ENCODE data around the gene DSG2. TPM values are rescaled to one million over a fixed set of nuclear protein-coding genes. Genes with fewer than 3 reads are reported as not detected.

DSG2 gene
- total RNA-seq, 4 donors from 2014 or later, result 1.2 to 6.2 (median 2.9) TPM

DNA sequence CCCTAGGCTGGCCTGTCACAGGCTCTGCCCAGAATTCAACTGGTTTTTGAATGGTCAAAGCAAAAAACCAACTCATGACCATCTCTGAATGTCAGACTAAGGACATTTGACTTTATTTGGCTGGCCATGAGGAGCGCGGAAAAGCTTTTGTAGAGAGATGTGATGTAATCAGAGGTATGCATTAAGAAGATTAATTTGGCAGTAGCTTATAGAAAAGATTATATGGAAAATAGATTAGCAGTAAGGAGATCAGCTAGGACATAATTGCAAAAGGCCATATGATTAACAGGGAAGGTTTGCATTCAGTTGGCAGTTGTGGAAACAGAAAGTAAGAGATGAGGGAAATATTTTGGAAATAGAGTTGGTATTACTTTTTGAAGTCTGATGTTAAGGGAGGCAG is 81.4 kb downstream of the DSG2 start:
- Histone ChIP-seq H3K27me3 (no peaks in the 10 kb centered on the region), H3K27ac (replicated peaks in 1 of 4) (no peak overlapping the region), H3K4me3 (no peak overlapping the region), H3K4me1 (peaks cover 0 to 5% (median 0%) of the 10 kb centered on the region in 4 donors), H3K9me3 (no peaks in the 10 kb centered on the region), H3K36me3 (no peaks in the 10 kb centered on the region)
- 91% methylated on average over 2 of the region's 2 CpGs for WGBS
- no peak for DNase-seq (ENCODE audit: extremely low spot score)
- TF ChIP-seq, protein P1, sequence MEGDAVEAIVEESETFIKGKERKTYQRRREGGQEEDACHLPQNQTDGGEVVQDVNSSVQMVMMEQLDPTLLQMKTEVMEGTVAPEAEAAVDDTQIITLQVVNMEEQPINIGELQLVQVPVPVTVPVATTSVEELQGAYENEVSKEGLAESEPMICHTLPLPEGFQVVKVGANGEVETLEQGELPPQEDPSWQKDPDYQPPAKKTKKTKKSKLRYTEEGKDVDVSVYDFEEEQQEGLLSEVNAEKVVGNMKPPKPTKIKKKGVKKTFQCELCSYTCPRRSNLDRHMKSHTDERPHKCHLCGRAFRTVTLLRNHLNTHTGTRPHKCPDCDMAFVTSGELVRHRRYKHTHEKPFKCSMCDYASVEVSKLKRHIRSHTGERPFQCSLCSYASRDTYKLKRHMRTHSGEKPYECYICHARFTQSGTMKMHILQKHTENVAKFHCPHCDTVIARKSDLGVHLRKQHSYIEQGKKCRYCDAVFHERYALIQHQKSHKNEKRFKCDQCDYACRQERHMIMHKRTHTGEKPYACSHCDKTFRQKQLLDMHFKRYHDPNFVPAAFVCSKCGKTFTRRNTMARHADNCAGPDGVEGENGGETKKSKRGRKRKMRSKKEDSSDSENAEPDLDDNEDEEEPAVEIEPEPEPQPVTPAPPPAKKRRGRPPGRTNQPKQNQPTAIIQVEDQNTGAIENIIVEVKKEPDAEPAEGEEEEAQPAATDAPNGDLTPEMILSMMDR (IDR thresholded peaks at IDR 0.05), result no peak
- TF ChIP-seq POLR2AphosphoS5 (IDR thresholded peaks at IDR 0.05) (no peak), POLR2A (IDR thresholded peaks at IDR 0.05; ENCODE audit: low read depth) (no peak), EP300 (IDR thresholded peaks at IDR 0.05) (no peak)
- intact Hi-C loops (cut with DNase I), result no loop called here

DNA sequence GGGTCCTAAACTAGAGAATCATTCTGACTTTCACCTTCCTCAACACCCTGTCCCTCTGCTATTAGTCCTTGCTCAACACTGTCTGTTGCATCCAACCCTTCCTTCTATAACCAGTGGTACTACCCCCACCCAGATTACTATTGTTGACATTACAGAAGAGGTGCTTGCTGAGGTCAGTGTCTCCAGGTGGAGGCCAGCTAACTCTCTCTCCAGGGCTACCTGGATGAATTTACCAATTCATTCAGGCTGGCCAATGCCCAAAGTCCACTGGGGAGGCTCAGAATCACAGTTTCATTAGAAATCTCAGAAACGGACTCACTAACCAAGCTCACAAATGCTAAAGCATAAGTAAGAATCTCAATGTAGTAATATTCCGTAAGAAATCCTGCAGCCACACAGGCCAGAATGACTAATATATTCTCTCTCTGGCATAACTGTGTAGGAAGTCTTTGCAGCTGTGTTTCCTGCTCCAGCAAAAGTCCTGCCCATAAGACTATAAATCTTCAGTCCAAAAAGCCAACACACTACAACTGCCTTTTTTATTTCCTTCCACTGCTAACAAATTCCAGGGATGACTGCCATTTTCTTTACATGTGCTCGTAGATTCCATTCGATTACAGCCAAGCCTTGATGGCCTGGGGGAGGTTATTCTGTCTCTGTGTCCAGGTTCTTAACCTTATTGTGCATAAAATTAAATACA is 83.7 kb downstream of the DSG2 start:
- Histone ChIP-seq H3K4me1 (peaks cover 0 to 5% (median 0%) of the 10 kb centered on the region in 4 donors), H3K36me3 (no peaks in the 10 kb centered on the region), H3K27me3 (no peaks in the 10 kb centered on the region), H3K4me3 (no peak overlapping the region), H3K9me3 (no peaks in the 10 kb centered on the region), H3K27ac (replicated peaks in 1 of 4) (no peak overlapping the region)
- WGBS, result 37% methylated on average over 4 of the region's 4 CpGs
- intact Hi-C loops (cut with DNase I), result no loop called here
- TF ChIP-seq POLR2AphosphoS5 (IDR thresholded peaks at IDR 0.05), result no peak
- TF ChIP-seq, protein P1 (IDR thresholded peaks at IDR 0.05), result no peak
- TF ChIP-seq POLR2A (IDR thresholded peaks at IDR 0.05; ENCODE audit: low read depth), result no peak
- TF ChIP-seq EP300 (IDR thresholded peaks at IDR 0.05), result no peak
- DNase-seq (ENCODE audit: extremely low spot score), result no peak

DNA sequence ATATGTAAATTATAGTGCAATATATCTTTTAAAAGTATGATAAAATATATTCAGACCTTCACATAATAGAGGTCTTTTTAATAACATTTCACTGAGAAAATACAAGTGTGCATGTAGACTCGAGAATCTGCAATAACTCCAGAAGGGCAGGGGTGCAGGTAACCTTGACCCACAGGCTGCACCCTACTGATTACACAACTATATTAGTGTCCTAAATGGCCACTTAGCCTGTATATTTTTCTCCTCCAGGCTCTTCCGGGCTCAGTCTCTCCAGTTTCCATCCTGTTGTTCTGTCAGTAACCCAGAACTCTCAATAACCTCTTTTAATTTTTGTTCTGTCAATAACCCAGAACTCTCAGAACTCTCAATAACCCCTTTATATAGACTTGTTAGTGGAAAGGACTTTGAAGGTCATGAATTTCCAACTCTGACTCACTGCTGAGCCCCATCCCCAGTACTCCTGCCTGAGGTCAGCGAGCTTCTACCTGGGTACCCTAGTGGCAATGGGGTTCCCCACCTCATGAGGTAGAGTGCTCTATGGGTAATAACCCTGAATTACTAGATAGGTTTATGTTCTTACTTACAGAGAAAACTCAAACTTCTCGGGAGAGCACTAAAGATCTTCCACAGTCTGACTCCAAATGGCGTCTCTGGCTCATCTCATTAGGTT is 85.3 kb downstream of the DSG2 start:
- TF ChIP-seq POLR2A (IDR thresholded peaks at IDR 0.05; ENCODE audit: low read depth) (no peak), POLR2AphosphoS5 (IDR thresholded peaks at IDR 0.05) (no peak), EP300 (IDR thresholded peaks at IDR 0.05) (no peak)
- TF ChIP-seq, protein P1 (IDR thresholded peaks at IDR 0.05), result no peak
- intact Hi-C loops (cut with DNase I), result no loop called here
- no peak for DNase-seq (ENCODE audit: extremely low spot score)
- Histone ChIP-seq H3K27me3 (no peaks in the 10 kb centered on the region), H3K27ac (replicated peaks in 1 of 4) (no peak overlapping the region), H3K4me1 (peaks cover 0 to 5% (median 0%) of the 10 kb centered on the region in 4 donors), H3K4me3 (no peak overlapping the region), H3K9me3 (no peaks in the 10 kb centered on the region), H3K36me3 (no peaks in the 10 kb centered on the region)
- 88% methylated on average over 5 of the region's 5 CpGs for whole genome bisulfite sequencing

DNA sequence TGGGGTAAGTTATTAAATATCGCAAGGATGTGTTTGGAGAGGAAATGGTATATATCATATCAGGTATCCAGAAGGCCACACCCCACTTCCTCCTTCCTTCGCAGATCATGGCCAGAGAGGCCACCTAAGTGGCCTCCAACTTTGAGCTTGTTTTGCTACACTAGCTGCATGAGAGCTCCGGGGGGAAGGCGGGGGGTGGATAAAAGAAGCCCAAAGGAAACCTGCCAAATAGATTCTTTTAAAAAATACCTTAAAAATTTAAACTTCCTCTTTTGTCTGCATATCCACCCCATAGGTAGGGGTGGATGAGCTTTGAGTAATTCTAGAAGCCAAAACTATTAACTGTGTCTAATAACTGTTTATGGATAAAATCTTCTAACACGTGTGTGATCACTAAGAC is 88.0 kb downstream of the DSG2 start:
- no peaks in the 10 kb centered on the region for H3K9me3 ChIP-seq
- 81% methylated on average over 5 of the region's 5 CpGs for WGBS
- TF ChIP-seq, protein P1 (IDR thresholded peaks at IDR 0.05), result no peak
- TF ChIP-seq POLR2AphosphoS5 (IDR thresholded peaks at IDR 0.05) (no peak), POLR2A (IDR thresholded peaks at IDR 0.05; ENCODE audit: low read depth) (no peak), EP300 (IDR thresholded peaks at IDR 0.05) (no peak)
- H3K4me3 ChIP-seq, result no peak overlapping the region
- no peaks in the 10 kb centered on the region for H3K27me3 ChIP-seq
- no peak overlapping the region for H3K27ac ChIP-seq (replicated peaks in 1 of 4)
- DNase-seq (ENCODE audit: extremely low spot score), result no peak
- intact Hi-C loops (cut with DNase I), result no loop called here
- peaks cover 0 to 5% (median 0%) of the 10 kb centered on the region in 4 donors for H3K4me1 ChIP-seq
- H3K36me3 ChIP-seq, result no peaks in the 10 kb centered on the region

Data from esophagus muscularis mucosa (tissue), 4 donors.